ENCODE data around the gene CERCAM. TPM values are rescaled to one million over a fixed set of nuclear protein-coding genes. Genes with fewer than 3 reads are reported as not detected.
A peak's percentile ranks its signal among the peaks of the same experiment; 100 is the strongest.

CERCAM gene
- total RNA-seq, 2 donors from 2014 or later: 18.5 to 26.5 TPM

GRCh38 chr9:128448746-128449145, 28.1 kb downstream of the CERCAM start:
- Histone ChIP-seq H3K4me1 (ENCODE audit: control insufficient read depth, insufficient read depth, low read length) (no peaks in the 10 kb centered on the region), H3K9me3 (ENCODE audit: control insufficient read depth, low read length) (no peaks in the 10 kb centered on the region), H3K9ac (ENCODE audit: extremely low read depth, low read length, poor library complexity, severe bottlenecking) (no peak overlapping the region), H3K27me3 (ENCODE audit: control insufficient read depth, insufficient read depth, low read length, poor library complexity, severe bottlenecking) (peaks cover 12% of the 10 kb centered on the region), H3K4me3 (ENCODE audit: low read length) (no peak overlapping the region), H3K27ac (ENCODE audit: low read depth, low read length) (no peak overlapping the region), H3K36me3 (ENCODE audit: control insufficient read depth, insufficient read depth, low read length) (no peaks in the 10 kb centered on the region)
- no peaks in the 10 kb centered on the region for H3K4me1 Mint-ChIP-seq
- TF ChIP-seq CTCF (conservative IDR thresholded peaks at IDR 0.05): no peak
- H3K36me3 Mint-ChIP-seq (ENCODE audit: low read depth): no peaks in the 10 kb centered on the region
- H3K27ac Mint-ChIP-seq: no peak overlapping the region
- DNase-seq: no peak
- H3K9me3 Mint-ChIP-seq: no peaks in the 10 kb centered on the region
- WGBS, 2 experiments (ENCODE audit: insufficient coverage in 1 of 2, insufficient read length in 1 of 2): 91 to 100% methylated on average over 1 to 2 of the region's 2 CpGs
- H3K4me3 Mint-ChIP-seq: no peak overlapping the region
- peaks cover 66% of the 10 kb centered on the region for H3K27me3 Mint-ChIP-seq (ENCODE audit: insufficient read depth)

- H3K27ac Mint-ChIP-seq: no peak overlapping the region
- Histone ChIP-seq H3K9me3 (ENCODE audit: control insufficient read depth, low read length) (no peaks in the 10 kb centered on the region), H3K4me1 (ENCODE audit: control insufficient read depth, insufficient read depth, low read length) (no peaks in the 10 kb centered on the region), H3K36me3 (ENCODE audit: control insufficient read depth, insufficient read depth, low read length) (peaks cover 8% of the 10 kb centered on the region), H3K27ac (ENCODE audit: low read depth, low read length) (no peak overlapping the region), H3K9ac (ENCODE audit: extremely low read depth, low read length, poor library complexity, severe bottlenecking) (no peak overlapping the region), H3K4me3 (ENCODE audit: low read length) (no peak overlapping the region), H3K27me3 (ENCODE audit: control insufficient read depth, insufficient read depth, low read length, poor library complexity, severe bottlenecking) (peaks cover 22% of the 10 kb centered on the region)
- H3K4me3 Mint-ChIP-seq: peak overlapping the region; percentile 78
- no peak for TF ChIP-seq CTCF (conservative IDR thresholded peaks at IDR 0.05)
- H3K9me3 Mint-ChIP-seq: no peaks in the 10 kb centered on the region
- peaks cover 64% of the 10 kb centered on the region for H3K27me3 Mint-ChIP-seq (ENCODE audit: insufficient read depth)
- DNase-seq: no peak
- H3K36me3 Mint-ChIP-seq (ENCODE audit: low read depth): peaks cover 13% of the 10 kb centered on the region
- H3K4me1 Mint-ChIP-seq: peaks cover 9% of the 10 kb centered on the region
- 94 to 97% methylated on average over 11 to 14 of the region's 14 CpGs for WGBS, 2 experiments (ENCODE audit: insufficient coverage in 1 of 2, insufficient read length in 1 of 2)
These were observed 34.3 kb downstream of the CERCAM start for GRCh38 chr9:128454991-128455390.

GRCh38 chr9:128455849-128456612, 35.4 kb downstream of the CERCAM start, which contains the start of gene ODF2:
Gene ODF2 (plus strand): TSS chr9:128456006. CDS start chr9:128456092, 86 bp downstream.
- Histone ChIP-seq H3K27me3 (ENCODE audit: control insufficient read depth, insufficient read depth, low read length, poor library complexity, severe bottlenecking) (peaks cover 19% of the 10 kb centered on the region), H3K36me3 (ENCODE audit: control insufficient read depth, insufficient read depth, low read length) (peaks cover 18% of the 10 kb centered on the region), H3K4me3 (ENCODE audit: low read length) (peak within 1 kb of the TSS; percentile 86), H3K9me3 (ENCODE audit: control insufficient read depth, low read length) (no peaks in the 10 kb centered on the region), H3K4me1 (ENCODE audit: control insufficient read depth, insufficient read depth, low read length) (no peaks in the 10 kb centered on the region), H3K9ac (ENCODE audit: extremely low read depth, low read length, poor library complexity, severe bottlenecking) (peak within 1 kb of the TSS; percentile 47), H3K27ac (ENCODE audit: low read depth, low read length) (peak within 1 kb of the TSS; percentile 84)
- no peak for TF ChIP-seq CTCF (conservative IDR thresholded peaks at IDR 0.05)
- peak within 1 kb of the TSS; percentile 92 for H3K27ac Mint-ChIP-seq
- WGBS, 2 experiments (ENCODE audit: insufficient coverage in 1 of 2, insufficient read length in 1 of 2): 0% methylated on average over 24 to 82 of the region's 82 CpGs
- H3K36me3 Mint-ChIP-seq (ENCODE audit: low read depth): peaks cover 24% of the 10 kb centered on the region
- peak; percentile 99 for DNase-seq
- peak within 1 kb of the TSS; percentile 78 for H3K4me3 Mint-ChIP-seq
- H3K4me1 Mint-ChIP-seq: peaks cover 9% of the 10 kb centered on the region
- H3K9me3 Mint-ChIP-seq: no peaks in the 10 kb centered on the region
- peaks cover 65% of the 10 kb centered on the region for H3K27me3 Mint-ChIP-seq (ENCODE audit: insufficient read depth)
